ENCODE data around the gene ARHGAP26. TPM values are rescaled to one million over a fixed set of nuclear protein-coding genes. Genes with fewer than 3 reads are reported as not detected.

Gene ARHGAP26
- total and polyA plus RNA-seq, 2 of the 4 experiments (the other 2 are of a cell fraction): 0.54 to 0.56 TPM

DNA sequence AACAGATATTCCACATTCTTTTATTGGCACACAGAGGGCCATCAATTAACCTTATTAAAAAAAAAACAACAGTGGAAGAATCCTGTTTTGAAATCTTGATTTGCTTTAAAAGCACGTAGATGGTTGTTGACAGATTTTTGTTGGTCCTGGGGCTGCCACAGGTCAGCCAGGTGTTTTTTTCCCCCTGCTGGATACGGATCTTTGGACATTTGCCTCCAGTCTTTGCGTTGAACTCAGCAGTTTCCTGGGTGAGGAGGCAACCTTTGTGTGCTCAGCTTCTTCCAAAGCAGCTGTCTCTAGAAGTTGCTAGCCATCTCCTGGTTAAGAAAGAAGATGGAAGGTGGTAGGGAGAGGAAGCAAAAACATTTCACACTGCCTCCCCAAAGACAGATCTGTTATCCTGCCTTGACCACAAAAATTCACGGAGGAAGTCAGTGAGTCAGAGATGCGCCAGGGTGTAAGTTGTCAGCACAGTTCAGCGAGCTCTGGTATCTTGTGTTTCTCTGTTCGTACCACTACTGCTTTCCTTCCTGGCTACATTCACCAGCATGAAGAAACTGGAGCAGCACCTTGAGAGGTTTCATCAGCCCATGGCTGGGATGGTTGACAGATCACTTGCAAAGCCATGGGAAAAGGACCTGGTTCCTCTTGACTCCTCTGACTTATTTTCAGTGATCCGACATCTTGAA, 207.3 kb downstream of the ARHGAP26 start:
- intact Hi-C loops (cut with micrococcal nuclease): loop anchor here (2.0 kb wide), 1 partner anchor 17 kb away; no protein-coding TSS in a partner anchor
- WGBS, 2 experiments (ENCODE audit: extremely low coverage in 2 of 2, insufficient read length in 1 of 2): no CpG with 5 or more reads among the region's 8 CpGs
- peak overlapping the region; percentile 7; the same call in 1 of the 2 replicates for H4K5ac ChIP-seq (ENCODE audit: low read depth, low read length)
- dilution Hi-C loops (cut with HindIII; ENCODE audit: low sequenced_read_pairs, unreplicated experiment): no loop called here
- ATAC-seq (ENCODE audit: low read depth) (peak; percentile 88), DNase-seq (peak; percentile 94)
- H3K14ac ChIP-seq (replicated peaks; ENCODE audit: low read depth, low read length): peak overlapping the region; percentile 76
- peak overlapping the region; percentile 37 for H4K91ac ChIP-seq (ENCODE audit: insufficient read depth, low read depth, low read length)
- TF ChIP-seq, protein P1, sequence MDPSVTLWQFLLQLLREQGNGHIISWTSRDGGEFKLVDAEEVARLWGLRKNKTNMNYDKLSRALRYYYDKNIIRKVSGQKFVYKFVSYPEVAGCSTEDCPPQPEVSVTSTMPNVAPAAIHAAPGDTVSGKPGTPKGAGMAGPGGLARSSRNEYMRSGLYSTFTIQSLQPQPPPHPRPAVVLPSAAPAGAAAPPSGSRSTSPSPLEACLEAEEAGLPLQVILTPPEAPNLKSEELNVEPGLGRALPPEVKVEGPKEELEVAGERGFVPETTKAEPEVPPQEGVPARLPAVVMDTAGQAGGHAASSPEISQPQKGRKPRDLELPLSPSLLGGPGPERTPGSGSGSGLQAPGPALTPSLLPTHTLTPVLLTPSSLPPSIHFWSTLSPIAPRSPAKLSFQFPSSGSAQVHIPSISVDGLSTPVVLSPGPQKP (IDR thresholded peaks at IDR 0.05; ENCODE audit: borderline replicate concordance, low read depth, low read length): no peak
- TF ChIP-seq FOS (IDR thresholded peaks at IDR 0.05; ENCODE audit: low read depth, low read length): peak; percentile 75
- TF ChIP-seq RAD21 (IDR thresholded peaks at IDR 0.05; ENCODE audit: low read length): peak; percentile 13; the same call in 1 of the 2 replicates
- TF ChIP-seq CEBPB (IDR thresholded peaks at IDR 0.05; ENCODE audit: low read depth, low read length): peak; percentile 46
- H2BK120ac ChIP-seq (ENCODE audit: low read depth, low read length): peak overlapping the region; percentile 90
- in situ Hi-C loops (cut with MboI; ENCODE audit: low sequenced_read_pairs): no loop called here
- peak overlapping the region; percentile 55 for H2AFZ ChIP-seq (replicated peaks; ENCODE audit: low read length, poor library complexity)
- H3K9me3 ChIP-seq (ENCODE audit: control insufficient read depth, insufficient read depth, low read length): no peaks in the 10 kb centered on the region
- no peaks in the 10 kb centered on the region for H3K36me3 ChIP-seq (ENCODE audit: control insufficient read depth, insufficient read depth, low read length)
- H4K20me1 ChIP-seq (ENCODE audit: insufficient read depth, low read length): no peaks in the 10 kb centered on the region
- ChIA-PET POLR2A (ENCODE audit: unreplicated experiment) (no interaction called here), CTCF (interaction anchor here (0.9 kb wide), 1 partner anchor 9 kb away, joined by 3 read pairs; no protein-coding TSS in a partner anchor)
- BruUV-seq (replicated peaks): no TSS peak
- H3K9ac ChIP-seq (ENCODE audit: low read depth, low read length): no peak overlapping the region
- no peak overlapping the region for H2AK9ac ChIP-seq (replicated peaks; ENCODE audit: low read depth, low read length, poor library complexity)
- peak overlapping the region; percentile 45 for H3K18ac ChIP-seq (ENCODE audit: low read depth, low read length)
- peaks cover 24% of the 10 kb centered on the region for H3K4me1 ChIP-seq (ENCODE audit: control insufficient read depth, insufficient read depth, low read length)
- H3K4me2 ChIP-seq (ENCODE audit: low read depth, low read length): peak overlapping the region; percentile 58
- H3K9me1 ChIP-seq (ENCODE audit: insufficient read depth, low read length): peaks cover 22% of the 10 kb centered on the region
- peak overlapping the region; percentile 62 for H2AK5ac ChIP-seq (ENCODE audit: low read depth, low read length)
- peak overlapping the region; percentile 55; the same call in 1 of the 3 replicates for H2BK15ac ChIP-seq (ENCODE audit: low read depth, low read length)
- peak overlapping the region; percentile 82 for H3K4ac ChIP-seq (ENCODE audit: low read depth, low read length)
- peak overlapping the region; percentile 72 for H2BK20ac ChIP-seq (ENCODE audit: low read depth, low read length)
- H3K23ac ChIP-seq (ENCODE audit: low read depth, low read length): peak overlapping the region; percentile 39; the same call in 1 of the 2 replicates
- peak overlapping the region; percentile 49; the same call in 1 of the 2 replicates for H3K56ac ChIP-seq (ENCODE audit: extremely low read depth, insufficient read depth, low read length)
- peak overlapping the region; percentile 3 to 78; a peak in 2 of 4 replicates for H4K8ac ChIP-seq (ENCODE audit: low read depth in 2 of 2, low read length in 2 of 2)
- no peaks in the 10 kb centered on the region for H3K27me3 ChIP-seq (ENCODE audit: control insufficient read depth, insufficient read depth, low read length)
- H3K27ac ChIP-seq (ENCODE audit: insufficient read depth, low read length): peak overlapping the region; percentile 59
- H2BK5ac ChIP-seq (ENCODE audit: low read depth, low read length, poor library complexity, severe bottlenecking): peak overlapping the region; percentile 67
- H3K4me3 ChIP-seq (ENCODE audit: insufficient read depth, low read depth, low read length): no peak overlapping the region
- H3K79me1 ChIP-seq (ENCODE audit: low read depth in 1 of 2, low read length in 2 of 2): no peaks in the 10 kb centered on the region
